ENCODE data around the gene CCL5. TPM values are rescaled to one million over a fixed set of nuclear protein-coding genes. Genes with fewer than 3 reads are reported as not detected.

The CCL5 gene
- polyA plus RNA-seq, 1 donor from 2014 or later = not detected

GRCh38 chr17:35915153-35915964 lies 35.2 kb upstream of the CCL5 start:
- no peaks in the 10 kb centered on the region for H3K36me3 ChIP-seq (ENCODE audit: insufficient read depth, low read length)
- H3K79me2 ChIP-seq (replicated peaks; ENCODE audit: insufficient read depth, low read length) = no peaks in the 10 kb centered on the region
- H3K27ac ChIP-seq (ENCODE audit: low read length) = no peak overlapping the region
- H4K20me1 ChIP-seq (ENCODE audit: insufficient read depth) = no peaks in the 10 kb centered on the region
- no peaks in the 10 kb centered on the region for H3F3A ChIP-seq (ENCODE audit: insufficient read depth, low read length, poor library complexity, severe bottlenecking)
- no peaks in the 10 kb centered on the region for H3K9me2 ChIP-seq (ENCODE audit: insufficient read depth, low read length)
- no peak for TF ChIP-seq RAD21 (conservative IDR thresholded peaks at IDR 0.05)
- TF ChIP-seq SMC3 (conservative IDR thresholded peaks at IDR 0.05; ENCODE audit: poor library complexity) = no peak
- TF ChIP-seq CTCF (IDR thresholded peaks at IDR 0.05; ENCODE audit: poor library complexity, severe bottlenecking) = no peak
- no peak for TF ChIP-seq REST (IDR thresholded peaks at IDR 0.05; ENCODE audit: borderline replicate concordance)
- TF ChIP-seq TAF1 (IDR thresholded peaks at IDR 0.05; ENCODE audit: low read depth) = no peak
- TF ChIP-seq POLR2AphosphoS5 (IDR thresholded peaks at IDR 0.05) = no peak
- no peak for TF ChIP-seq EP300 (conservative IDR thresholded peaks at IDR 0.05; ENCODE audit: poor library complexity, severe bottlenecking)
- TF ChIP-seq EZH2 (IDR thresholded peaks at IDR 0.05; ENCODE audit: borderline replicate concordance, insufficient read depth, low read length, poor library complexity, severe bottlenecking) = no peak
- H3K4me3 ChIP-seq (ENCODE audit: low read length) = no peak overlapping the region
- no peak overlapping the region for H2AFZ ChIP-seq (ENCODE audit: low read depth, low read length)
- H3K4me2 ChIP-seq (ENCODE audit: low read length) = no peak overlapping the region
- H3K9me3 ChIP-seq (ENCODE audit: low read length) = no peaks in the 10 kb centered on the region
- no peak overlapping the region for H3K9ac ChIP-seq (ENCODE audit: low read length)
- no peaks in the 10 kb centered on the region for H3K27me3 ChIP-seq (ENCODE audit: insufficient read depth, low read depth, low read length)

GRCh38 chr17:35914354-35914753 lies 34.2 kb upstream of the CCL5 start:
- Histone ChIP-seq H3K36me3 (ENCODE audit: insufficient read depth, low read length) (no peaks in the 10 kb centered on the region), H3K27ac (ENCODE audit: low read length) (no peak overlapping the region), H3K4me3 (ENCODE audit: low read length) (no peak overlapping the region), H3K79me2 (replicated peaks; ENCODE audit: insufficient read depth, low read length) (no peaks in the 10 kb centered on the region), H3K9ac (ENCODE audit: low read length) (no peak overlapping the region), H3K4me2 (ENCODE audit: low read length) (no peak overlapping the region), H3F3A (ENCODE audit: insufficient read depth, low read length, poor library complexity, severe bottlenecking) (no peaks in the 10 kb centered on the region), H3K9me2 (ENCODE audit: insufficient read depth, low read length) (no peaks in the 10 kb centered on the region), H3K9me3 (ENCODE audit: low read length) (no peaks in the 10 kb centered on the region), H4K20me1 (ENCODE audit: insufficient read depth) (no peaks in the 10 kb centered on the region), H3K27me3 (ENCODE audit: insufficient read depth, low read depth, low read length) (no peaks in the 10 kb centered on the region), H2AFZ (ENCODE audit: low read depth, low read length) (no peak overlapping the region)
- TF ChIP-seq MXI1 (conservative IDR thresholded peaks at IDR 0.05; ENCODE audit: poor library complexity, severe bottlenecking) (no peak), EZH2 (IDR thresholded peaks at IDR 0.05; ENCODE audit: borderline replicate concordance, insufficient read depth, low read length, poor library complexity, severe bottlenecking) (no peak), RAD21 (conservative IDR thresholded peaks at IDR 0.05) (no peak), POLR2AphosphoS5 (IDR thresholded peaks at IDR 0.05) (no peak), EP300 (conservative IDR thresholded peaks at IDR 0.05; ENCODE audit: poor library complexity, severe bottlenecking) (no peak), SMC3 (conservative IDR thresholded peaks at IDR 0.05; ENCODE audit: poor library complexity) (no peak), REST (IDR thresholded peaks at IDR 0.05; ENCODE audit: borderline replicate concordance) (no peak), TAF1 (IDR thresholded peaks at IDR 0.05; ENCODE audit: low read depth) (no peak), CTCF (IDR thresholded peaks at IDR 0.05; ENCODE audit: poor library complexity, severe bottlenecking) (no peak)
